K562 (cell line): ENCODE measurements around the gene TRA2B.

ENCODE experiments used
- BDP1 ChIP-seq: IDR thresholded peaks from 3 replicates; pipeline ENCODE4 v1.6.1; 2011; ENCODE audit not compliant: insufficient read length, insufficient read depth
- POLR2AphosphoS2 ChIP-seq: IDR thresholded peaks from 2 replicates; pipeline ENCODE4 v1.6.1; 2012; ENCODE audit warnings: low read length, improper control_type of control experiment
- ZBTB40 ChIP-seq, 2 experiments: fragments of 450-650 bp in 1 of 2; sonication (generic) in 1 of 2; formaldehyde crosslinking in 1 of 2; IDR thresholded peaks; 2 replicates each; pipeline versions ENCODE4 v1.7.1 to v1.9.0; 2016 to 2022; ENCODE audit warnings: inconsistent platforms in 1 of 2, mild to moderate bottlenecking in 1 of 2, missing genetic modification reagents in 1 of 2

- TF ChIP-seq POLR2AphosphoS2: no peak
- no peak for TF ChIP-seq ZBTB40 (IDR thresholded peaks at IDR 0.05)
- no peak for TF ChIP-seq ZBTB40 (CRISPR knock-in tag; IDR thresholded peaks at IDR 0.05)
- TF ChIP-seq BDP1: no peak
These were observed 63.7 kb downstream of the TRA2B start for GRCh38 chr3:185874119-185874518.
